Activated CD4-positive, alpha-beta T cell treated with anti-CD3 and anti-CD28 coated beads, Interleukin-2, amount 50 U/mL, for 48 hours (primary cell): ENCODE data around the gene RBP3.

Experiments used
- DNase-seq, 2 experiments: peaks; one replicate each; pipeline ENCODE4 v3.0.0-alpha.2; 2020

The RBP3 gene

DNA sequence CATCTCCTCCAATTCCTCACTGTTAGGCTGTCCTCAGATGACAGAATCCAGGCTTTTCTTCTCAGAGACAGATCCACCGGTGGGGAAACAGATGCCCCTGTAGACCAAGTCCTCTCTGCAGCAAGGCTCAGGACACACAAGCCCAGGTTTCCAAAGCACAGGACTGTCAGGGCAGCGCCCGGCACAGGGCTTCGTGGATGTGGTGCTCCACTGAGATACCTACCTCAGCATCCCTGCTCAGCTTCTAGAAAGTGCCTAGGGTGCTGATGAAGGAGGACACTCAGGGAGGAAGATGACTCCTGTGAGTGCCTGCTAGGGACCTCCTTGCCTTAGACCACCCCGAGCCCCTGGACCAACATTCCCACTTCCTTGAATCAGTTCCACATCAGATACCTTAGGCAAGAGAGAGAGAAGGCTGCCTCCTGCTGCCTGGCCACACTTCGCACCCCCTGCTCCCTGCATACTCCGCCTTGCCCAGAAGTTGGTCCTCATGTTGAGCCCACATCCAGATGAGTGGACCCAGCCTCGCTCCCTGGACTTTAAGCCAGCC is 8.9 kb upstream of the RBP3 start:
- DNase-seq, result no peak

DNA sequence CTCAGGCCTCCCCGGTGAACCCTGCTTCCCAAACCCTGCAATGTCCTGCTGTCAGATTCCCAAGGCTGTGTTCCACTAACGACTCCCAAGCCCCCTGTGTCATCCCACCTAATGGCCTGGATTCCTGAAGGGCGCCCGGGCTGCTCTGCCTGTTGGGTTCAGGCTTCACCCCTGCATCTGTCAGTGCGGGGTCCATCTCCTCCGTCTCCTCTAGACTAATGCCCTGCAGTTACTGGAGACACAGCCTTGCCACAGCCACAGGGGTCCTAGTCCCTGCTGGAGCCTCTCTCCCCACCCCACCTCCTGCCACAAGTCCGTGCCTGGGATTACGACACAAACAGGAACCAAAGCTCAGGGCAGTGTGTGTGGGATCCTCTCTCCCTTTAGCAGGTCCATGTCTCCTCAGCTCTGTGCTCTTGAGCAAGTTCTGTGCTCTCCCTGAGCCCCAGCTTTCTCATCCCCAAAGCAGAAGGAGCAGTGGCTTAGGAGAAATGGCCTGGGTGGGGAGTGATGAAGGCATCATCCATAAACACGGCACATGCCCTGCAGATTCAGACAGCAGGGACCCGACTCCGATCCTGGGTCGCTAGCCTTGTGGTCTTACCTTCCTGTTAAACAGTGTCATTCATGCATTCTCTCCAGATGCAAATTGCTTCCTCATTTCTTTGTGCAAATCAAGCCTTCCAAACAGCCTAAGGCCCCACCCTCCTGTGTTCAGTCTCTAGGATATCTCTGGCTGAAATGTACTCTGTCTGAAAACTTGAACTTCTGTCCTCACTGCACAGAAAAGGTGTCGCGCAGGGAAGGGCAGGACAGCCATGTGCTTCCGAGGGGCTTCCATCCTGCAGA is 8.2 kb upstream of the RBP3 start:
- no peak for DNase-seq

DNA sequence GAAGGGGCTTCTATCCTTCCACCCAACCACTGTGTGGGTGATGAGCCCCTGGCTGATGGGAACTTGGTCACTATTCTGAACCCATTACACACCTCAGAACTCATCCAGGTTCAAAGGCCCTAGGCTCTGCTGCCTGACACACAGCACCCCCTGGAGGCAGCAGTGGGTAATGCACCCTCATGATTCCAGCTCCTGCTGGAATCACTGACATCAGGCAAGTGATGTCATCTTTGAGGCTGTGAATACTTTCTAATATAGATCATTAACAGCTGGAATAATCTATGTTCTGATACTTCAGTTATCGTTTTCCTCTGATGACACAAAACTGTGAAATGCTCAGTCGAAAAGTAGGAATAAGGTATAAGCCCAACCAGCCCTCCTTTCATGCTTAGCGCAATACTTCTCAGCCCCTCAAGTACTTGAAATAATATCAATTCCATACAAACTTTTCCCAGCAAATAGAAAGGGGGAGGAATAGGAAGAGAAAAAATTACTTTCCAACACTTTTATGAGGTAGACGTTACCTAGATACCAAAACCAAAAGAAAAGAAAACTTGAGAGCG is 7.5 kb upstream of the RBP3 start:
- peak; percentile 80 to 83 for DNase-seq

DNA sequence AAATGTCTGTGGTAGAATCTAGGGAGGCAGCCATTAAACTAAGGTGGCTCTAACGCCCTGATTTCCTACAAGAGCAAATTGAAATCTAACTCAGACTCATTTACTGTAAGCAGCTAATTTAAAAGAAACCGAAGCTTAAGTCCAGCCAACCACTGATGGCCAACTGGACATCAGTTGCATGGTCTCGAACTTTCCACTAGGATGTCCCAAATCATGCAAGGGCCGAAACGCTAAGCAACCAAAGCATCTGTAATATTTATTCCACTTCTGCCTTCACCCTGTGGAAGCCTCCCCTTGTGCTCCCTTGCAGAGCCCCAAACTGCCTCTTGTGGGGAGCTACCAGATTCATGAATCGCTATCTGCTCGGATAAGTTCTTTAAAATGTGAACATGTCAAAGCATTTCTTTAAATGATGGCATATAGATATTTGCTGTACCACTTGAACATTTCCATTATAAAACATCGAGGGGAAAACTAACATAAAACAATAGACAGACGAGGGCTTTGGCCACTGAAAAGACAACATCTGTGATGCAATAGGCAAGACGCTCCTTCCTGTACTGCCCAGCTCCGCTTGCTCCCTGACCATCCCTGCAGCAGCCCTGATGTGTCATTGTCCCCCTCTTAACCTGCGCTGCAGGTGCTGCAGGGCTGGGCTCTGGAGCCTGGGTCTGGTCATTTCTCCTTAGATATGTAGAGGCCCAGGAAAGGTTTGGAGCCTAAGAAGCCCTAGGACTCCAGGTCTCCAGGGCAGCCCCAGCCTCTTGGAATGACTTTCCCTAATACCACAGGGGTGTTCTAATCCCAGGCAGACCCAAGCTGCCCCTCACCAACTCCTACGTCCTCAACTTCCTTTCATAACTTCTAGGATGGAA is 2.9 kb upstream of the RBP3 start:
- no peak for DNase-seq

DNA sequence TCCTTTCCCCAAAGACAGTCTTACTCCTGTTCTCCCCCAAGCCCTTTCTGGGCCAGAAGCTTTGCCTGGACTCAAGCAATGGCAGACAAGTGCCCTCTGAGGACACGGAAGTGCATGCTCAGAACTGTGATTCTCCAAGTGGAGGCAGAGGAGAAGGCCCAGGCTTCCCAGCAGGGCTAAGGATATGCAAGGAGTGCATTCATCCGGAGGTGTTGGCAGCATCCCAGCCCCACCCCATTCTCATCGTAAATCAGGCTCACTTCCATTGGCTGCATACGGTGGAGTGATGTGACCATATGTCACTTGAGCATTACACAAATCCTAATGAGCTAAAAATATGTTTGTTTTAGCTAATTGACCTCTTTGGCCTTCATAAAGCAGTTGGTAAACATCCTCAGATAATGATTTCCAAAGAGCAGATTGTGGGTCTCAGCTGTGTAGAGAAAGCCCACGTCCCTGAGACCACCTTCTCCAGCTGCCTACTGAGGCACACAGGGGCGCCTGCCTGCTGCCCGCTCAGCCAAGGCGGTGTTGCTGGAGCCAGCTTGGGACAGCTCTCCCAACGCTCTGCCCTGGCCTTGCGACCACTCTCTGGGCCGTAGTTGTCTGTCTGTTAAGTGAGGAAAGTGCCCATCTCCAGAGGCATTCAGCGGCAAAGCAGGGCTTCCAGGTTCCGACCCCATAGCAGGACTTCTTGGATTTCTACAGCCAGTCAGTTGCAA is 1.4 kb upstream of the RBP3 start:
- DNase-seq, result no peak

- no peak for DNase-seq
These were observed 874 bp upstream of the RBP3 start for GRCh38 chr10:47347303-47347675.

DNA sequence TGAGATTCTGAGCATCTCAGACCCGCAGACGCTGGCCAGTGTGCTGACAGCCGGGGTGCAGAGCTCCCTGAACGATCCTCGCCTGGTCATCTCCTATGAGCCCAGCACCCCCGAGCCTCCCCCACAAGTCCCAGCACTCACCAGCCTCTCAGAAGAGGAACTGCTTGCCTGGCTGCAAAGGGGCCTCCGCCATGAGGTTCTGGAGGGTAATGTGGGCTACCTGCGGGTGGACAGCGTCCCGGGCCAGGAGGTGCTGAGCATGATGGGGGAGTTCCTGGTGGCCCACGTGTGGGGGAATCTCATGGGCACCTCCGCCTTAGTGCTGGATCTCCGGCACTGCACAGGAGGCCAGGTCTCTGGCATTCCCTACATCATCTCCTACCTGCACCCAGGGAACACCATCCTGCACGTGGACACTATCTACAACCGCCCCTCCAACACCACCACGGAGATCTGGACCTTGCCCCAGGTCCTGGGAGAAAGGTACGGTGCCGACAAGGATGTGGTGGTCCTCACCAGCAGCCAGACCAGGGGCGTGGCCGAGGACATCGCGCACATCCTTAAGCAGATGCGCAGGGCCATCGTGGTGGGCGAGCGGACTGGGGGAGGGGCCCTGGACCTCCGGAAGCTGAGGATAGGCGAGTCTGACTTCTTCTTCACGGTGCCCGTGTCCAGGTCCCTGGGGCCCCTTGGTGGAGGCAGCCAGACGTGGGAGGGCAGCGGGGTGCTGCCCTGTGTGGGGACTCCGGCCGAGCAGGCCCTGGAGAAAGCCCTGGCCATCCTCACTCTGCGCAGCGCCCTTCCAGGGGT is 703 bp downstream of the RBP3 start:
- no peak for DNase-seq

GRCh38 chr10:47349516-47349915 is 1.4 kb downstream of the RBP3 start:
- DNase-seq, result no peak

GRCh38 chr10:47349941-47350371 is 1.8 kb downstream of the RBP3 start:
- DNase-seq, result no peak

- DNase-seq, result no peak
These were observed 2.8 kb downstream of the RBP3 start for GRCh38 chr10:47350671-47351640.

DNA sequence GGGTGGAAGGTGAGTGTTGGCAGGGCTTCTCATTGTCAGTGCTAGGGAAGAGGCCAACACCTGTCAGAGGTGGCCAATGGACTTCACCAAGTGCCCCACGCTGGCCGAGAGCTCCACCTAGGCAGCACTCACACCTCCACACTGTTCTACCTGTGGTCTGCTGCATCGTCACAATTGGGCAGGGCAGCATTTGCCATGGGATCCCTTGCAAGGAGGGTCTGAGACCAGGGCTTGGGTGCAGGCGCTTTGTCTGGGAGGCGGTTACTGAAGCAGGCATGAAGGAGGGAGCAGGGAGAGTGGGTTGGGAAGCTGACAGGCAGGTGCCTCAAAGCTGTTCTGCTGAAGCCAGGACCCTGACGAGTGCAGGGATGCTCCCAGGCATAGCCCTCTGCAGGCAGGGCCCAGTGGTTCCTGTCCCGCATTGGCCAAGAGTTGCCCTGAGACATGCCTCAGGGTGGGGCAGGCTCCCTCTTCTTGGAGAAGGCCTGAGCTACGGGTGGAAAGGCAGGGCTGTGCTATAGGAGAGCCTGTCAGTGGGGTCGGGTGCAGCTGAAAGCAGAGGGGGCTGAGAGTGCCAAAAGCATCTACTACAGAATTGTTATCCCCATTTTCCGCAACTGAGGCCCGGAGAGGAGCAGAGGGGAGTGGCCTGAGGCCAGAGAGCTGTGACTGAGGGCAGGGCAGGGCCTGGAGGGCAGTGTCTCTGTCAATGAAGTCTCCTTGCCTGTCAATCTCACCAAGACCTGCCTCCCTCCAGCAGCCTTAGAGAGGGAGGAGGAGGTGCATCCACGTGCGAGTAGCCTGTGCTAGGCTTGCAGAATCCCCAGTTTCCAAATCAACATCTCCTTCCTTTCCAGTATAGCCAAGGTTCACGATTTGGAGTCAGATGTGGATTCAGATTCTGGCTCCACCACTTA is 4.0 kb downstream of the RBP3 start:
- no peak for DNase-seq

GRCh38 chr10:47353351-47353750 is 5.2 kb downstream of the RBP3 start:
- no peak for DNase-seq

DNA sequence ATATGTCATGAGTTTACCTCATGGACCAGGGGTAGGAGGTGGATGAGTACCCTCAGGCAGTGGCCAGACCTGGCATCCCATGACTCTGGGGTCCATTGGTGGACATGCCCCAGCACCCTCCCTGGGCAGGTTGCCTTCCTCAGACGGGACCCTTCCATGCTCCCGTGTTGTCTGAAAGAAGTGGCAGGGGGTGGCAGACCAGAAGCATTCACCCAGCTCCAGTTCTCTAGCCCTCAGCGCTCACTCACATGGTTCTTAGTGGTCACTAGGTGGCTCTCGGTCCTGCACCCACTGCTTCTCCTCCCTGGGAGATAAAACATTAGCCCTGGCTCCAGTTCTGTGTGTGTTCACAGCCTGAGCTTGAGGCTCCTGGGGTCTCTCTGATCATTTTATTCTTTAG is 6.0 kb downstream of the RBP3 start:
- no peak for DNase-seq

DNA sequence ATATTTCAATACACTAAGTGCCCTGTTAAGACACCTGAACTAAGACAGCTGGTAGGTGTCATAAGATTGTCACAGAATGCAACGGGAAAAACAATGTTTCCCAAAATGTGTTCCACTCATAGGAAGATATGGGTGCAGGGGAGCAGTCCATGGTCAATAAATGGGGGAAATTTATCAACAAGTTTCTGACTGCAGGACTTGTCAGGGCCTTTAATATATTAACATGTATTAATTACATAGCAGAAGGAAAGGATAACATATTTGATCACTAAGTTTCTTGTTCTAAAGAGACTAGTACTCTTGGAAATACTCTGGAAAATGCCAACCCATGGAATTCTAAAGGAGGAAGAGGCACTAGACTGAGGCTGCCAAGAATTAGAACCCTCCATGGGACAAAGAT is 6.7 kb downstream of the RBP3 start:
- DNase-seq, result no peak

GRCh38 chr10:47356708-47357107 is 8.5 kb downstream of the RBP3 start:
- DNase-seq, result no peak

- DNase-seq, result no peak
These were observed 9.0 kb downstream of the RBP3 start for GRCh38 chr10:47357131-47357582.

DNA sequence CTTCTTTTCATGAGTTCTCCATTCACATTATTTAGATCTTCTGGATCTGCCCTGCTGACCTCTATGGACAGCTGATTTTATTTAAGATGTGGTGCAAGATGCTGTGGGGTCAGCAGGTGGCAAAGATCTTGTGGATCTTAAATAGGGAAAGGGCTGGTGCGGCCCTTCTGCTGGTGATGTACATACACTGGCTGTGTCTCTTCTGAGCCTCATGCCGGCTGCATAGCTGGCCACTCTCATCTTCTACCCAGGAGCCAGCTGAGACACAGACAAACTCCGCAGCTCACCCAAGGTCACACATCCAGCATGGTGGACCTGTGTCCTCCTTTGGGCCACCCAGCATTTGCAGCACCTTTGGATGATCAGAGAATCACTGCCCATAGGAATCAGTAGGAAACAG is 9.7 kb downstream of the RBP3 start:
- no peak for DNase-seq

- DNase-seq, result no peak
These were observed 10.3 kb downstream of the RBP3 start for GRCh38 chr10:47358457-47358856.

DNA sequence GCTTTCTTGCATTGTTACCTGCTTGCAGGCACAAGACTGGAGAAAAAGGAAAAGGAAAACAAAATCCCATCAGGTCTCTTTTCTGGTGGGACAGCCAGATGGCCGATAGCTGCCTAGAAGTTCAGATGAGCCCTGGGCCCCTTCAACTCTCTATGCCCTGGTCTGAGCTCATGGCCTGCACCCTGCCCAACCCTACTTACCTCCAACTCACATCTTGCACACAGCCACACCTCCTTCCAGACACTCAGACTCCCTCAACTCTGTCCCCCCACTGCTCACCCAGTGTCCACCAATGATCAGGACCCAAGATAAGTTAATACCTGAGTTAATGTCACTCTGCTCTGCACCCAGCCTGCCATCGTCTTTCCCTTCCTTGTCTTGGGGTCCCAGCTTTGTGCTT is 10.9 kb downstream of the RBP3 start:
- no peak for DNase-seq
